ENCODE results near the gene PHLPP1.

PHLPP1 gene

GRCh38 chr18:62984656-62985315 lies 269.4 kb downstream of the PHLPP1 start:
- no peaks in the 10 kb centered on the region for H3K27me3 ChIP-seq (ENCODE audit: insufficient read depth, low read length)
- no peak overlapping the region for H3K9ac ChIP-seq (ENCODE audit: low read depth, low read length)
- 93% methylated on average over 11 of the region's 11 CpGs for WGBS
- 0 out of 2 replicates have a peak, but pooled peaks cover 7% of the 10 kb centered on the region for H3K36me3 ChIP-seq (ENCODE audit: insufficient read depth, low read length)
- no peaks in the 10 kb centered on the region for H3K9me3 ChIP-seq (ENCODE audit: insufficient read depth, low read depth, low read length)
- H3K27ac ChIP-seq (ENCODE audit: low read depth, low read length), result no peak overlapping the region
- no peak overlapping the region for H3K4me3 ChIP-seq (ENCODE audit: low read length)
- peaks cover 3% of the 10 kb centered on the region; the same call in 1 of the 2 replicates for H3K4me1 ChIP-seq (ENCODE audit: insufficient read depth, low read length)

GRCh38 chr18:62986490-62986889 lies 271.1 kb downstream of the PHLPP1 start:
- Histone ChIP-seq H3K36me3 (ENCODE audit: insufficient read depth, low read length) (no peaks in the 10 kb centered on the region), H3K4me3 (ENCODE audit: low read length) (no peak overlapping the region), H3K9me3 (ENCODE audit: insufficient read depth, low read depth, low read length) (no peaks in the 10 kb centered on the region), H3K27ac (ENCODE audit: low read depth, low read length) (no peak overlapping the region), H3K4me1 (ENCODE audit: insufficient read depth, low read length) (0 out of 2 replicates have a peak, but pooled peaks cover 3% of the 10 kb centered on the region), H3K9ac (ENCODE audit: low read depth, low read length) (no peak overlapping the region), H3K27me3 (ENCODE audit: insufficient read depth, low read length) (no peaks in the 10 kb centered on the region)
- 96% methylated on average over 2 of the region's 2 CpGs for WGBS

- no peak overlapping the region for H3K9ac ChIP-seq (ENCODE audit: low read depth, low read length)
- H3K4me1 ChIP-seq (ENCODE audit: insufficient read depth, low read length), result 0 out of 2 replicates have a peak, but pooled peaks cover 3% of the 10 kb centered on the region
- 93% methylated on average over 19 of the region's 19 CpGs for WGBS
- H3K9me3 ChIP-seq (ENCODE audit: insufficient read depth, low read depth, low read length), result no peaks in the 10 kb centered on the region
- no peaks in the 10 kb centered on the region for H3K36me3 ChIP-seq (ENCODE audit: insufficient read depth, low read length)
- H3K4me3 ChIP-seq (ENCODE audit: low read length), result no peak overlapping the region
- no peak overlapping the region for H3K27ac ChIP-seq (ENCODE audit: low read depth, low read length)
- no peaks in the 10 kb centered on the region for H3K27me3 ChIP-seq (ENCODE audit: insufficient read depth, low read length)
These were observed 271.9 kb downstream of the PHLPP1 start for GRCh38 chr18:62987055-62987830.

GRCh38 chr18:62987859-62988258 lies 272.5 kb downstream of the PHLPP1 start:
- no peak overlapping the region for H3K27ac ChIP-seq (ENCODE audit: low read depth, low read length)
- H3K9me3 ChIP-seq (ENCODE audit: insufficient read depth, low read depth, low read length), result no peaks in the 10 kb centered on the region
- H3K27me3 ChIP-seq (ENCODE audit: insufficient read depth, low read length), result no peaks in the 10 kb centered on the region
- H3K36me3 ChIP-seq (ENCODE audit: insufficient read depth, low read length), result no peaks in the 10 kb centered on the region
- no peak overlapping the region for H3K4me3 ChIP-seq (ENCODE audit: low read length)
- WGBS, result 92% methylated on average over 11 of the region's 11 CpGs
- H3K9ac ChIP-seq (ENCODE audit: low read depth, low read length), result no peak overlapping the region
- 0 out of 2 replicates have a peak, but pooled peaks cover 3% of the 10 kb centered on the region for H3K4me1 ChIP-seq (ENCODE audit: insufficient read depth, low read length)

GRCh38 chr18:62988471-62988870 lies 273.1 kb downstream of the PHLPP1 start:
- no peak overlapping the region for H3K27ac ChIP-seq (ENCODE audit: low read depth, low read length)

GRCh38 chr18:62989195-62989594 lies 273.9 kb downstream of the PHLPP1 start:
- Histone ChIP-seq H3K4me1 (ENCODE audit: insufficient read depth, low read length) (0 out of 2 replicates have a peak, but pooled peaks cover 3% of the 10 kb centered on the region), H3K27me3 (ENCODE audit: insufficient read depth, low read length) (no peaks in the 10 kb centered on the region), H3K27ac (ENCODE audit: low read depth, low read length) (no peak overlapping the region), H3K9me3 (ENCODE audit: insufficient read depth, low read depth, low read length) (no peaks in the 10 kb centered on the region), H3K9ac (ENCODE audit: low read depth, low read length) (no peak overlapping the region), H3K4me3 (ENCODE audit: low read length) (no peak overlapping the region), H3K36me3 (ENCODE audit: insufficient read depth, low read length) (no peaks in the 10 kb centered on the region)
- 90% methylated on average over 7 of the region's 7 CpGs for WGBS

More at GRCh38 chr18:62988471-62988870, 273.1 kb downstream of the PHLPP1 start:
- Histone ChIP-seq H3K9ac (ENCODE audit: low read depth, low read length) (no peak overlapping the region), H3K4me1 (ENCODE audit: insufficient read depth, low read length) (0 out of 2 replicates have a peak, but pooled peaks cover 3% of the 10 kb centered on the region), H3K9me3 (ENCODE audit: insufficient read depth, low read depth, low read length) (no peaks in the 10 kb centered on the region), H3K36me3 (ENCODE audit: insufficient read depth, low read length) (no peaks in the 10 kb centered on the region), H3K4me3 (ENCODE audit: low read length) (no peak overlapping the region), H3K27me3 (ENCODE audit: insufficient read depth, low read length) (no peaks in the 10 kb centered on the region)
- 91% methylated on average over 5 of the region's 5 CpGs for WGBS

GRCh38 chr18:62990653-62991052 lies 275.3 kb downstream of the PHLPP1 start:
- Histone ChIP-seq H3K9me3 (ENCODE audit: insufficient read depth, low read depth, low read length) (no peaks in the 10 kb centered on the region), H3K9ac (ENCODE audit: low read depth, low read length) (no peak overlapping the region), H3K4me1 (ENCODE audit: insufficient read depth, low read length) (0 out of 2 replicates have a peak, but pooled peaks cover 3% of the 10 kb centered on the region), H3K27ac (ENCODE audit: low read depth, low read length) (no peak overlapping the region), H3K36me3 (ENCODE audit: insufficient read depth, low read length) (no peaks in the 10 kb centered on the region), H3K27me3 (ENCODE audit: insufficient read depth, low read length) (no peaks in the 10 kb centered on the region), H3K4me3 (ENCODE audit: low read length) (no peak overlapping the region)
- WGBS, result no CpG with 5 or more reads among the region's 1 CpG

- H3K4me1 ChIP-seq (ENCODE audit: insufficient read depth, low read length), result 0 out of 2 replicates have a peak, but pooled peaks cover 3% of the 10 kb centered on the region
- whole genome bisulfite sequencing, result 82% methylated on average over 6 of the region's 8 CpGs
- no peaks in the 10 kb centered on the region for H3K9me3 ChIP-seq (ENCODE audit: insufficient read depth, low read depth, low read length)
- H3K27ac ChIP-seq (ENCODE audit: low read depth, low read length), result no peak overlapping the region
- no peaks in the 10 kb centered on the region for H3K27me3 ChIP-seq (ENCODE audit: insufficient read depth, low read length)
- H3K36me3 ChIP-seq (ENCODE audit: insufficient read depth, low read length), result no peaks in the 10 kb centered on the region
- no peak overlapping the region for H3K9ac ChIP-seq (ENCODE audit: low read depth, low read length)
- no peak overlapping the region for H3K4me3 ChIP-seq (ENCODE audit: low read length)
These were observed 276.0 kb downstream of the PHLPP1 start for GRCh38 chr18:62991389-62991788.

GRCh38 chr18:62991959-62992358 lies 276.6 kb downstream of the PHLPP1 start:
- no peaks in the 10 kb centered on the region for H3K27me3 ChIP-seq (ENCODE audit: insufficient read depth, low read length)
- no peak overlapping the region for H3K9ac ChIP-seq (ENCODE audit: low read depth, low read length)
- H3K9me3 ChIP-seq (ENCODE audit: insufficient read depth, low read depth, low read length), result no peaks in the 10 kb centered on the region
- 0 out of 2 replicates have a peak, but pooled peaks cover 3% of the 10 kb centered on the region for H3K4me1 ChIP-seq (ENCODE audit: insufficient read depth, low read length)
- no peak overlapping the region for H3K4me3 ChIP-seq (ENCODE audit: low read length)
- H3K27ac ChIP-seq (ENCODE audit: low read depth, low read length), result no peak overlapping the region
- 91% methylated on average over 18 of the region's 18 CpGs for WGBS
- no peaks in the 10 kb centered on the region for H3K36me3 ChIP-seq (ENCODE audit: insufficient read depth, low read length)

GRCh38 chr18:62992877-62993365 lies 277.6 kb downstream of the PHLPP1 start:
- Histone ChIP-seq H3K4me1 (ENCODE audit: insufficient read depth, low read length) (0 out of 2 replicates have a peak, but pooled peaks cover 3% of the 10 kb centered on the region), H3K27ac (ENCODE audit: low read depth, low read length) (no peak overlapping the region), H3K4me3 (ENCODE audit: low read length) (no peak overlapping the region), H3K9me3 (ENCODE audit: insufficient read depth, low read depth, low read length) (no peaks in the 10 kb centered on the region), H3K27me3 (ENCODE audit: insufficient read depth, low read length) (no peaks in the 10 kb centered on the region), H3K9ac (ENCODE audit: low read depth, low read length) (no peak overlapping the region), H3K36me3 (ENCODE audit: insufficient read depth, low read length) (no peaks in the 10 kb centered on the region)
- 96% methylated on average over 6 of the region's 6 CpGs for WGBS

GRCh38 chr18:62996566-62996965 lies 281.2 kb downstream of the PHLPP1 start:
- Histone ChIP-seq H3K27me3 (ENCODE audit: insufficient read depth, low read length) (no peaks in the 10 kb centered on the region), H3K9ac (ENCODE audit: low read depth, low read length) (no peak overlapping the region), H3K9me3 (ENCODE audit: insufficient read depth, low read depth, low read length) (no peaks in the 10 kb centered on the region), H3K4me1 (ENCODE audit: insufficient read depth, low read length) (no peaks in the 10 kb centered on the region), H3K36me3 (ENCODE audit: insufficient read depth, low read length) (no peaks in the 10 kb centered on the region), H3K4me3 (ENCODE audit: low read length) (no peak overlapping the region), H3K27ac (ENCODE audit: low read depth, low read length) (no peak overlapping the region)
- 94% methylated on average over 9 of the region's 9 CpGs for WGBS
